Endothelial cell (in vitro differentiated cells): Measurements from ENCODE around the gene POU2F1. TPM values are rescaled to one million over a fixed set of nuclear protein-coding genes. Genes with fewer than 3 reads are reported as not detected.

Source experiments
- DNase-seq: peaks from one replicate; pipeline ENCODE4 v3.0.0; 2021; ENCODE audit warnings: low spot score
- H3K27ac Mint-ChIP-seq: one replicate; pipeline ENCODE4 v1.8.0; 2021; ENCODE audit warnings: mixed read lengths, inconsistent platforms; ENCODE audit not compliant: unreplicated experiment
- H3K27me3 Mint-ChIP-seq: one replicate; pipeline ENCODE4 v1.8.0; 2021; ENCODE audit warnings: mild to moderate bottlenecking, moderate library complexity, mixed read lengths, inconsistent platforms; ENCODE audit not compliant: unreplicated experiment
- H3K36me3 Mint-ChIP-seq: one replicate; pipeline ENCODE4 v1.8.0; 2021; ENCODE audit warnings: mild to moderate bottlenecking, low read depth, mixed read lengths, inconsistent platforms; ENCODE audit not compliant: unreplicated experiment
- H3K4me1 Mint-ChIP-seq: one replicate; pipeline ENCODE4 v1.8.0; 2021; ENCODE audit warnings: mild to moderate bottlenecking, mixed read lengths, inconsistent platforms; ENCODE audit not compliant: unreplicated experiment
- H3K4me3 Mint-ChIP-seq: one replicate; pipeline ENCODE4 v1.8.0; 2021; ENCODE audit warnings: mild to moderate bottlenecking, mixed read lengths, inconsistent platforms; ENCODE audit not compliant: unreplicated experiment
- H3K9me3 Mint-ChIP-seq: one replicate; pipeline ENCODE4 v1.8.0; 2021; ENCODE audit warnings: mixed read lengths, inconsistent platforms; ENCODE audit not compliant: unreplicated experiment
- CTCF ChIP-seq: fragments of 200-600 bp; sonication (generic); IDR thresholded peaks from one replicate; pipeline ENCODE4 v1.5.0; 2021; ENCODE audit warnings: antibody characterized with exemption; ENCODE audit not compliant: unreplicated experiment
- total RNA-seq: library from RNA; stranded (reverse); fragmentation: NEBNext Ultra II Directional; extraction: Animal tissue kit (Norgen Biotek cat#: 25700); gene quantifications from one replicate; pipeline ENCODE4 v1.2.1, GENCODE V29; 2021; ENCODE audit not compliant: unreplicated experiment

The POU2F1 gene
- total RNA-seq, 1 donor from 2014 or later = 24.5 TPM

- no peak overlapping the region for H3K27ac Mint-ChIP-seq
- no peaks in the 10 kb centered on the region for H3K27me3 Mint-ChIP-seq
- H3K4me3 Mint-ChIP-seq = no peak overlapping the region
- DNase-seq = no peak
- TF ChIP-seq CTCF = no peak
- H3K9me3 Mint-ChIP-seq = no peaks in the 10 kb centered on the region
- peaks cover 6% of the 10 kb centered on the region for H3K4me1 Mint-ChIP-seq
- peaks cover 6% of the 10 kb centered on the region for H3K36me3 Mint-ChIP-seq
Observed at GRCh38 chr1:167333703-167334102, 113.0 kb downstream of the POU2F1 start.

- Mint-ChIP-seq H3K4me1 (peaks cover under 1% of the 10 kb centered on the region), H3K27me3 (no peaks in the 10 kb centered on the region), H3K36me3 (peaks cover 11% of the 10 kb centered on the region), H3K27ac (no peak overlapping the region), H3K4me3 (no peak overlapping the region), H3K9me3 (no peaks in the 10 kb centered on the region)
- DNase-seq = no peak
- no peak for TF ChIP-seq CTCF
Observed at GRCh38 chr1:167339405-167339804, 118.7 kb downstream of the POU2F1 start.

- peaks cover 11% of the 10 kb centered on the region for H3K4me1 Mint-ChIP-seq
- no peak overlapping the region for H3K27ac Mint-ChIP-seq
- H3K36me3 Mint-ChIP-seq = peaks cover 6% of the 10 kb centered on the region
- H3K9me3 Mint-ChIP-seq = no peaks in the 10 kb centered on the region
- no peak for TF ChIP-seq CTCF
- DNase-seq = no peak
- no peak overlapping the region for H3K4me3 Mint-ChIP-seq
- peaks cover 2% of the 10 kb centered on the region for H3K27me3 Mint-ChIP-seq
Observed at GRCh38 chr1:167342846-167343245, 122.2 kb downstream of the POU2F1 start.

GRCh38 chr1:167344112-167344511, 123.4 kb downstream of the POU2F1 start:
- Mint-ChIP-seq H3K27ac (no peak overlapping the region), H3K4me3 (no peak overlapping the region), H3K27me3 (peaks cover 2% of the 10 kb centered on the region), H3K9me3 (no peaks in the 10 kb centered on the region), H3K36me3 (peaks cover 1% of the 10 kb centered on the region), H3K4me1 (peaks cover 11% of the 10 kb centered on the region)
- TF ChIP-seq CTCF = no peak
- DNase-seq = no peak

GRCh38 chr1:167344615-167345385, 124.1 kb downstream of the POU2F1 start:
- Mint-ChIP-seq H3K9me3 (no peaks in the 10 kb centered on the region), H3K27ac (no peak overlapping the region), H3K4me1 (peaks cover 11% of the 10 kb centered on the region), H3K4me3 (no peak overlapping the region), H3K27me3 (peaks cover 2% of the 10 kb centered on the region), H3K36me3 (no peaks in the 10 kb centered on the region)
- DNase-seq = no peak
- TF ChIP-seq CTCF = no peak
